ENCODE data around the gene RASA1. TPM values are rescaled to one million over a fixed set of nuclear protein-coding genes. Genes with fewer than 3 reads are reported as not detected.

Gene RASA1
- total and polyA plus RNA-seq, 2 experiments from 2014 or later = 9.3 to 35.0 TPM

DNA sequence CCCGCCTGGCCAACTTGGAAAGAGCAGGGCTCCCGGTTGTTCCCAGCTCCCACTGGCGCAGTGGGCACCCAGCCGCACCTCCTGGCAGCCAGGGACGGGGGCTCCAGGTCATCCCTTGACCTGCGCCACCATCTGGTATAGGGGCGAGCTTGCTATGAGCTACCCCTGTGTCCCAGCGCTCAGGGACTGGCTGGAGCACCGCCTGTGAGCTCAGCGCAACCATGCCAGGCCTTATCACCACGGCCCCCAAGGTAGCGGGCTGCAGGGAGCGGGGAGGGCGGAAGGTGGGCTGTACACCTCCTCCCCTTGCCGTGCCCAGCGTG lies 15.4 kb upstream of the RASA1 start:
- H3K4me2 ChIP-seq = no peak overlapping the region
- no peaks in the 10 kb centered on the region for H3K79me2 ChIP-seq (replicated peaks; ENCODE audit: insufficient read depth)
- DNase-seq (ENCODE audit: low spot score) (no peak), ATAC-seq (peak; percentile 48; the same call in 1 of the 3 replicates)
- H3K4me1 ChIP-seq (ENCODE audit: insufficient read depth) = no peaks in the 10 kb centered on the region
- H3K4me3 ChIP-seq = no peak overlapping the region
- TF ChIP-seq, protein P1, sequence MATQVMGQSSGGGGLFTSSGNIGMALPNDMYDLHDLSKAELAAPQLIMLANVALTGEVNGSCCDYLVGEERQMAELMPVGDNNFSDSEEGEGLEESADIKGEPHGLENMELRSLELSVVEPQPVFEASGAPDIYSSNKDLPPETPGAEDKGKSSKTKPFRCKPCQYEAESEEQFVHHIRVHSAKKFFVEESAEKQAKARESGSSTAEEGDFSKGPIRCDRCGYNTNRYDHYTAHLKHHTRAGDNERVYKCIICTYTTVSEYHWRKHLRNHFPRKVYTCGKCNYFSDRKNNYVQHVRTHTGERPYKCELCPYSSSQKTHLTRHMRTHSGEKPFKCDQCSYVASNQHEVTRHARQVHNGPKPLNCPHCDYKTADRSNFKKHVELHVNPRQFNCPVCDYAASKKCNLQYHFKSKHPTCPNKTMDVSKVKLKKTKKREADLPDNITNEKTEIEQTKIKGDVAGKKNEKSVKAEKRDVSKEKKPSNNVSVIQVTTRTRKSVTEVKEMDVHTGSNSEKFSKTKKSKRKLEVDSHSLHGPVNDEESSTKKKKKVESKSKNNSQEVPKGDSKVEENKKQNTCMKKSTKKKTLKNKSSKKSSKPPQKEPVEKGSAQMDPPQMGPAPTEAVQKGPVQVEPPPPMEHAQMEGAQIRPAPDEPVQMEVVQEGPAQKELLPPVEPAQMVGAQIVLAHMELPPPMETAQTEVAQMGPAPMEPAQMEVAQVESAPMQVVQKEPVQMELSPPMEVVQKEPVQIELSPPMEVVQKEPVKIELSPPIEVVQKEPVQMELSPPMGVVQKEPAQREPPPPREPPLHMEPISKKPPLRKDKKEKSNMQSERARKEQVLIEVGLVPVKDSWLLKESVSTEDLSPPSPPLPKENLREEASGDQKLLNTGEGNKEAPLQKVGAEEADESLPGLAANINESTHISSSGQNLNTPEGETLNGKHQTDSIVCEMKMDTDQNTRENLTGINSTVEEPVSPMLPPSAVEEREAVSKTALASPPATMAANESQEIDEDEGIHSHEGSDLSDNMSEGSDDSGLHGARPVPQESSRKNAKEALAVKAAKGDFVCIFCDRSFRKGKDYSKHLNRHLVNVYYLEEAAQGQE (IDR thresholded peaks at IDR 0.05; ENCODE audit: unreplicated experiment) = no peak
- TF ChIP-seq EZH2phosphoT487 (IDR thresholded peaks at IDR 0.05; ENCODE audit: unreplicated experiment) (no peak), JUNB (IDR thresholded peaks at IDR 0.05; ENCODE audit: unreplicated experiment) (no peak), NANOG (IDR thresholded peaks at IDR 0.05; ENCODE audit: borderline replicate concordance) (no peak)
- TF ChIP-seq, protein P2, sequence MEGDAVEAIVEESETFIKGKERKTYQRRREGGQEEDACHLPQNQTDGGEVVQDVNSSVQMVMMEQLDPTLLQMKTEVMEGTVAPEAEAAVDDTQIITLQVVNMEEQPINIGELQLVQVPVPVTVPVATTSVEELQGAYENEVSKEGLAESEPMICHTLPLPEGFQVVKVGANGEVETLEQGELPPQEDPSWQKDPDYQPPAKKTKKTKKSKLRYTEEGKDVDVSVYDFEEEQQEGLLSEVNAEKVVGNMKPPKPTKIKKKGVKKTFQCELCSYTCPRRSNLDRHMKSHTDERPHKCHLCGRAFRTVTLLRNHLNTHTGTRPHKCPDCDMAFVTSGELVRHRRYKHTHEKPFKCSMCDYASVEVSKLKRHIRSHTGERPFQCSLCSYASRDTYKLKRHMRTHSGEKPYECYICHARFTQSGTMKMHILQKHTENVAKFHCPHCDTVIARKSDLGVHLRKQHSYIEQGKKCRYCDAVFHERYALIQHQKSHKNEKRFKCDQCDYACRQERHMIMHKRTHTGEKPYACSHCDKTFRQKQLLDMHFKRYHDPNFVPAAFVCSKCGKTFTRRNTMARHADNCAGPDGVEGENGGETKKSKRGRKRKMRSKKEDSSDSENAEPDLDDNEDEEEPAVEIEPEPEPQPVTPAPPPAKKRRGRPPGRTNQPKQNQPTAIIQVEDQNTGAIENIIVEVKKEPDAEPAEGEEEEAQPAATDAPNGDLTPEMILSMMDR (conservative IDR thresholded peaks at IDR 0.05; ENCODE audit: low read depth in 2 of 2) = 0 out of 4 replicates have a peak, but pooled peaks of 1 of the 2 experiments have one; percentile 4
- no peaks in the 10 kb centered on the region for H3F3A ChIP-seq (replicated peaks; ENCODE audit: low read depth)
- H3K9me2 ChIP-seq (ENCODE audit: insufficient read depth) = no peaks in the 10 kb centered on the region
- no peak overlapping the region for H3K27ac ChIP-seq (ENCODE audit: low read depth)
- no peaks in the 10 kb centered on the region for H3K27me3 ChIP-seq (ENCODE audit: insufficient read depth)
- Mint-ChIP-seq H3K9me3 (peaks cover 5% of the 10 kb centered on the region), H3K27ac (no peak overlapping the region), H3K4me1 (no peaks in the 10 kb centered on the region; the same call in 2 of the 3 replicates), H3K27me3 (ENCODE audit: insufficient read depth, low read depth, poor library complexity) (peaks cover 2% of the 10 kb centered on the region), H3K36me3 (ENCODE audit: low read depth) (peaks cover 3% of the 10 kb centered on the region), H3K4me3 (no peak overlapping the region)
- no peak overlapping the region for H2AFZ ChIP-seq
- H4K20me1 ChIP-seq (replicated peaks; ENCODE audit: insufficient read depth) = 0 out of 2 replicates have a peak, but pooled peaks cover 1% of the 10 kb centered on the region
- no peaks in the 10 kb centered on the region for H3K36me3 ChIP-seq (ENCODE audit: insufficient read depth)

DNA sequence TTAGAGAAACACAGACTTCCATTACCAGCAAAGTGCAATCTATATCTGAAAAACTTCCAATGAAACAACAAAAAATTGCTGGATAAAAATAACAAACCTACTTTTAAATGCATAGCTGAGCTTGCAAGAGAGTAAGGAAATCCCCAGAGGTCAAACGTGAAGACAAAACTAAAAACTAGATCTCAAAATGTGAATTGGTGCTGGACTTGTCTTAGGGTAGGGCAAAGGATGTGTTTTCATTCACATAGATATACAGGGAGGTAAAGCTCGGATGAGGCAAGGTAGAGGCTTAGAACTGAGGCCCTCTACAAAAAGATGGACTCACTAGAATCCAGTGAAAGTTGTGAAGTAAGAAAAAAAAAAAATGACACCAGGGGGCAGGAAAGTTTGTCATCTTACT lies 13.6 kb upstream of the RASA1 start:
- Histone ChIP-seq H3K4me2 (no peak overlapping the region), H3K4me1 (ENCODE audit: insufficient read depth) (no peaks in the 10 kb centered on the region), H3K27me3 (ENCODE audit: insufficient read depth) (no peaks in the 10 kb centered on the region), H3F3A (replicated peaks; ENCODE audit: low read depth) (no peaks in the 10 kb centered on the region), H3K4me3 (no peak overlapping the region), H3K27ac (ENCODE audit: low read depth) (no peak overlapping the region), H3K9me2 (ENCODE audit: insufficient read depth) (no peaks in the 10 kb centered on the region), H2AFZ (no peak overlapping the region; the same call in 1 of the 2 replicates), H3K36me3 (ENCODE audit: insufficient read depth) (no peaks in the 10 kb centered on the region), H3K79me2 (replicated peaks; ENCODE audit: insufficient read depth) (no peaks in the 10 kb centered on the region), H4K20me1 (replicated peaks; ENCODE audit: insufficient read depth) (0 out of 2 replicates have a peak, but pooled peaks cover 2% of the 10 kb centered on the region)
- no peak for TF ChIP-seq JUNB (IDR thresholded peaks at IDR 0.05; ENCODE audit: unreplicated experiment)
- TF ChIP-seq CREB1 (CRISPR knock-in tag; IDR thresholded peaks at IDR 0.05; ENCODE audit: low read depth) = no peak
- TF ChIP-seq, protein P1 (IDR thresholded peaks at IDR 0.05; ENCODE audit: unreplicated experiment) = no peak
- no peak for TF ChIP-seq ZNF114 (CRISPR knock-in tag; IDR thresholded peaks at IDR 0.05)
- TF ChIP-seq NANOG (IDR thresholded peaks at IDR 0.05; ENCODE audit: borderline replicate concordance) = no peak
- H3K27me3 Mint-ChIP-seq (ENCODE audit: insufficient read depth, low read depth, poor library complexity) = peaks cover 2% of the 10 kb centered on the region
- no peaks in the 10 kb centered on the region; the same call in 2 of the 3 replicates for H3K4me1 Mint-ChIP-seq
- no peak for DNase-seq (ENCODE audit: low spot score)
- no peak for ATAC-seq
- peaks cover 5% of the 10 kb centered on the region for H3K9me3 Mint-ChIP-seq
- H3K27ac Mint-ChIP-seq = no peak overlapping the region
- peaks cover 3% of the 10 kb centered on the region for H3K36me3 Mint-ChIP-seq (ENCODE audit: low read depth)
- H3K4me3 Mint-ChIP-seq = no peak overlapping the region
